GM12875 (cell line): ENCODE data around the gene ATP11A.

Experiments
- H3K4me3 ChIP-seq: one replicate; pipeline ENCODE4 v1.5.1; 2011; ENCODE audit warnings: low read depth, low read length, control low read depth
- CTCF ChIP-seq: IDR thresholded peaks from 2 replicates; pipeline ENCODE4 v1.5.1; 2011; ENCODE audit warnings: low read depth, mild to moderate bottlenecking, control low read depth, inconsistent platforms, low read length, moderate library complexity, borderline replicate concordance; ENCODE audit not compliant: insufficient read depth

ATP11A gene

GRCh38 chr13:112870051-112870331, 180.2 kb downstream of the ATP11A start:
- no peak for TF ChIP-seq CTCF
- H3K4me3 ChIP-seq, result no peak overlapping the region

GRCh38 chr13:112870737-112871287, 181.0 kb downstream of the ATP11A start:
- H3K4me3 ChIP-seq, result no peak overlapping the region
- no peak for TF ChIP-seq CTCF

- TF ChIP-seq CTCF, result no peak
- no peak overlapping the region for H3K4me3 ChIP-seq
Observed at GRCh38 chr13:112871742-112872141, 181.9 kb downstream of the ATP11A start.

- peak overlapping the region; percentile 28 for H3K4me3 ChIP-seq
Observed at GRCh38 chr13:112872657-112873631, 183.1 kb downstream of the ATP11A start.

- peak; percentile 94 for TF ChIP-seq CTCF
- peak overlapping the region; percentile 31 for H3K4me3 ChIP-seq
Observed at GRCh38 chr13:112873851-112874750, 184.3 kb downstream of the ATP11A start.

- H3K4me3 ChIP-seq, result no peak overlapping the region
- no peak for TF ChIP-seq CTCF
Observed at GRCh38 chr13:112874751-112875300, 185.0 kb downstream of the ATP11A start.

GRCh38 chr13:112875627-112876026, 185.8 kb downstream of the ATP11A start:
- H3K4me3 ChIP-seq, result no peak overlapping the region
- no peak for TF ChIP-seq CTCF
